HG03060 (cell line): ENCODE data around the gene PRDM16.

ENCODE experiments used
- ATAC-seq: cut with Tn5 transposase; IDR thresholded peaks from one replicate; pipeline ENCODE4 v1.9.1; 2021; ENCODE audit warnings: low read depth, moderate number of reproducible peaks; ENCODE audit not compliant: unreplicated experiment

The PRDM16 gene

GRCh38 chr1:3431266-3431665, 362.3 kb downstream of the PRDM16 start:
- no peak for ATAC-seq

GRCh38 chr1:3431686-3432085, 362.7 kb downstream of the PRDM16 start:
- no peak for ATAC-seq

- ATAC-seq, result no peak
Observed at GRCh38 chr1:3432306-3432705, 363.3 kb downstream of the PRDM16 start.

- no peak for ATAC-seq
Observed at GRCh38 chr1:3433076-3433475, 364.1 kb downstream of the PRDM16 start.

GRCh38 chr1:3433596-3434320, 364.8 kb downstream of the PRDM16 start:
- no peak for ATAC-seq

GRCh38 chr1:3434406-3435110, 365.6 kb downstream of the PRDM16 start:
- ATAC-seq, result no peak

DNA sequence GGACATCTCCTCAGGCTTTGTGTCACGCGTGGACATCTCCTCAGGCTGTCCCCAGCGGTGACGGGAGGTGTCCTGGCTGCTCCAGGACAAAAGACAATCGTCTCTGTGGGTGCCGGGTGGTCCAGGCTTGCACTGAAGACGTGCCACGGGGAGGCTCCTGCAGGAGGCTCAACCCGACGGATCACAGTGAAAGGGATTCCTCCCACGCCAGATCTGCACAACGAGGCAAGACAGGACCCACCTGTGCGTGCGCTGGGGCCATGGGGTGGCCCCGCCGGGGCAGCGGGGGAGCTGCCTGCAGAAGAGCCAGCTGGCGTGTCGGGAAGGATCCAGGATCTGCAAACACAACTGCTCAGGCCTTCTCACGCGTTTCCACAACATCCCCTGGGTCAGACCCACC, 366.7 kb downstream of the PRDM16 start:
- ATAC-seq, result no peak

DNA sequence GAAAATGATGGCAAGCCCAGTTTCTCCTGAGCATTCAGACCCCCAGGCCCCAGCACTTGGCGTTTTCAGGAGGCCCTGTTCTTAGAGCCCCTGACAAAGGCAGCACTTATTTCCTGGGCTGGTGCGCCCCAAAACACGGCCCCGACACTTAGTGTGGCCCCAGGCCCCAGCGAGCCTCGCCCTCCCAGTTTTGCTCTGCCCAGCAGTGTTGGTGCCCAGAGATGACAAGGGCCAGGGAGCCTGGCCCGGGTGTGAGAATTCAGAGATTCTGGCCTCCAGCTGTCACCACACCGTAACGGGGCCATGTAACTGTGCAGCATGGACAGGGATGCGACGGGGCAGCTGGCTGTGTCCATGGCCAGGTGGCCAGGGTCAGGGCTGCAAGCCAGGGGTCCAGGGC, 367.4 kb downstream of the PRDM16 start:
- no peak for ATAC-seq

GRCh38 chr1:3436901-3437300, 367.9 kb downstream of the PRDM16 start:
- no peak for ATAC-seq

DNA sequence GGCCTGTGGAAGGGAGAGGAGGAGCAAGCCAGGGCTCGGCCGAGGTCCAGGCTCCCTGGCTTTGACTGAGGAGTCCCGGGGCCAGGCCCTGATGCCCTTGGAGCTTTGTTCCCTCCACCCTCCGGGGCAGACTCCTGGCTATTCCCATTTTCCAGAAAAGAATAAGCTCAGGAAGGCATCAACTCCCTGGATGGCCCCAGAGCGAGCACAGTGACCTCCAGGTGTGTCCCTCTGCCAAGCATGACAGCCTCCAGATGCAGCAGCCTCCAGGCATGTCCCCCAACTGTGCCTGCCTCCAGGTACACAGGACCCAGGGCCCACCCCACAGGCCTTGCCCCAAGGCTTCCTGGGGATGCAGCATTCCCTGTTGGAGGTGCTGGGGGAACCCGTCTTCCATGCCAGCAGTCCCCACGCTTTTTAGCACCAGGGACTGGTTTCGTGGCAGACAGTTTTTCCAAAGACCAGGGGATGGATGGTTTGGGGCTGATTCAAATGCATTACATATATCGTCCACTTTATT, 369.7 kb downstream of the PRDM16 start:
- ATAC-seq, result no peak

DNA sequence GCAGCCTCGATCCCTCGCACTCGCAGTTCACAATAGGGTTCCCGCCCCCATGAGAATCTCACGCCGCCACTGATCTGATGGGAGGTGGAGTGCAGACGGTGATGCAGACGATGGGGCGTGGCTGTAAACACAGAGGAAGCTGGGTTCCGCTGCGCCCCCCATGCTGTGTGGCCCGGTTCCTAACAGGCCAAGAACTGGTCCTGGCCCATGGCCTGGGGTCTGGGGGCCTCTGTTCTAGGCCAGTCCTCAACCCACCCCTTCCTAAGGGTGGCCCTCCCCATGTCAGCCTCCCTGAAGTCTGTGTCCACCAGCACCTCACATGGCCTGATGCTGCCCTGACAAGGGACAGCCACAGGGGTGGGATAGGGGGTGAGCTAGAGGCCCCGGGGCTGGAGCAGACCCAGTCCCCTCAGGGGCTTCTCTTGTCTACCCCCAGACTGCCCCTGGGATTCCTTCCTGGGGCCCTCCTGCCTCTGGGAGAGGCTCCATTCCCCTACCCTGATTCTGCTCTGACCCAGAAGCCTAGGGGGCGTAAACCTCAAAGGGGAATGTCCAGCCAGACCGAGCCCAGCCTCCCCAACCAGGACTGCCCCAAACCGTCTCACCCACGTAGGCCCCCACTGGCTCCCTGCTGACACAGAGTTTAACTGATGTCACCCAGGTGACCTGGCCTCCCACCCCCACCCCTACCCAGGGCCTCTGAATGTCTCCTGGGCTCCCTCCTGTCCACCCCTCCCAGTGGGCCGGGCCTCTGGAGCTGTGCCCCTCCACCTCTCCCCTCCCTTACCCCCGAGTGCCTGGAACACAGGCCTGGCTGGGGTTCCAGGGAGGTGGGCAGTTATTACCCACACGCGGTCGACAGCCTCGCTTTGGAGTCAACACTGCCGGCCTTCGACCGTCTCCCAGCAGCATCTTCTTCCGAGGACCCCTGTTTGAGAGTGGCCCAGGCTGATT, 370.6 kb downstream of the PRDM16 start:
- no peak for ATAC-seq

- no peak for ATAC-seq
Observed at GRCh38 chr1:3440300-3440681, 371.3 kb downstream of the PRDM16 start.

DNA sequence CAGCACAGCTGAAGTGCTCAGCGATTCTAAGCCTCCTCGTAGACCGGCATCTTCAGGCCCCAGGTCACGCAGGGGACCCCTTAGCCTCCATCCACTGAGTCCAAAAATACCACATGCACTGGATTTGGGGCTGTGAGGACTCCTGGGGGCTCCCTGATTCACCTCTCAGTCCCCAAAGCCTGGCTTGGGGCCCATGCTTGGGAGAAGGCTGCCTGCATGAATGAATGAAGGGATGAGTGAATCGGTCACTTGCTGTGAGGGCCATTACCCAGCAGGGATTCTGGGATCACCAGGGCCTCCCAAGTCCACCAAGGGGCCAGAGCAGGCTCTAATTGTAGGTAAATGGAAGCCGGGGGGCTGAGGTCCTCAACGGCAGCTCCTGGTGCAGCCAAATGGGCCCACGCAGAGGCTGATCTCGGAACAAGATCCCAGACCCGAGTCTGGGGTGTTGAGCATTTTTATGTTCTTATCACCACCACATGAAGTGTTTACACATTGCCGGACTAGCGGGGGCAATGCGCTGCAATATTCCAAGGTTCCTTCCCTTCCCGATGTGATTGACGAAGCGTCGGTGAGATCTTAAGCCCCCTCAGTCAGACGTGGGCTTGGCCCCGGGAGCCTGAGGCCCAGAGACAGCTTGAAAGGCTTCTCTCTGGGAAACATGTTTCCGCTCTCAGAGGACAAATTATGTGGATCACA, 371.9 kb downstream of the PRDM16 start:
- no peak for ATAC-seq

- no peak for ATAC-seq
Observed at GRCh38 chr1:3441410-3441847, 372.4 kb downstream of the PRDM16 start.

GRCh38 chr1:3441880-3442279, 372.9 kb downstream of the PRDM16 start:
- ATAC-seq, result no peak

GRCh38 chr1:3442331-3442730, 373.3 kb downstream of the PRDM16 start:
- no peak for ATAC-seq

DNA sequence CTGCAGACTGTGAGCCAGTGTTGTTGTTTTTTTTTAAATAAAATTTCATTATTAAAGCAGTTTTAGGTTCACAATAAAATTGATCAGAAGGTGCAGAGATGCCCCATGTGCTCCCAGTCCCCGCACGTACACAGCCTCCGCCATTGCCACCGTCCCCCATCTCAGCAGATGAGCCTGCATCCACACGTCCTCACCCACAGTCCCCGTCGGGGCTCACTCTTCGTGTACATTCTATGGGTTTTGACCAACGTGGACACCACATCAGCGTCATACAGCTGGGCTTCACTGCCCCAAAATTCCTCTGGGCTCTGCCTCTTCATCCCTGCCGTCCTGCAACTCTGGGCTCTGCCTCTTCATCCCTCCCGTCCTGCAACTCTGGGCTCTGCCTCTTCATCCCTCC, 373.9 kb downstream of the PRDM16 start:
- no peak for ATAC-seq

DNA sequence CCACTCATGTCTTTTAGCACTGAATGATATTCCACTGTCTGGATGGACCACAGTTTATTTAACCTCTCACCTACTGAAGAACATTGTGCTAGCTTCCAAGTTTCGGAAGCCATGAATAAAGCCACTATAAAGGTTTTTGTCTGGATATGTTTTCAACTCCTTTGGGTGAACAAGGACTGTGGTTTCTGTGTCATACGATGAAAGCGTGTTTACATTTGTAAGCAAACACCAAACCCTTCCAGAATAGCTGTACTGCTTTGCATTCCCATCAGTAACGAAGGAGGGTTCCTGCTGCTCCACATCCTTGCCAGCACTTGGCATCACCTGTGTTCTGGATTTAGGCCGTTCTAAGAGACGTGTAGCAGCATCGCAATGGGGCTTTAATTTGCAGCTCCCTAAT, 374.8 kb downstream of the PRDM16 start:
- no peak for ATAC-seq

GRCh38 chr1:3444298-3444697, 375.3 kb downstream of the PRDM16 start:
- ATAC-seq, result no peak

GRCh38 chr1:3444736-3445135, 375.7 kb downstream of the PRDM16 start:
- ATAC-seq, result no peak
